GM12872 (cell line): ENCODE data around the gene KRT20.

Experiments
- TF ChIP-seq, protein P1 (sequence below): IDR thresholded peaks from 3 replicates; pipeline ENCODE4 v1.5.1; 2011; ENCODE audit warnings: low read depth, mild to moderate bottlenecking, low read length, moderate library complexity; ENCODE audit not compliant: insufficient read depth

The KRT20 gene

GRCh38 chr17:40895106-40895730, 10.2 kb upstream of the KRT20 start:
- TF ChIP-seq, protein P1, sequence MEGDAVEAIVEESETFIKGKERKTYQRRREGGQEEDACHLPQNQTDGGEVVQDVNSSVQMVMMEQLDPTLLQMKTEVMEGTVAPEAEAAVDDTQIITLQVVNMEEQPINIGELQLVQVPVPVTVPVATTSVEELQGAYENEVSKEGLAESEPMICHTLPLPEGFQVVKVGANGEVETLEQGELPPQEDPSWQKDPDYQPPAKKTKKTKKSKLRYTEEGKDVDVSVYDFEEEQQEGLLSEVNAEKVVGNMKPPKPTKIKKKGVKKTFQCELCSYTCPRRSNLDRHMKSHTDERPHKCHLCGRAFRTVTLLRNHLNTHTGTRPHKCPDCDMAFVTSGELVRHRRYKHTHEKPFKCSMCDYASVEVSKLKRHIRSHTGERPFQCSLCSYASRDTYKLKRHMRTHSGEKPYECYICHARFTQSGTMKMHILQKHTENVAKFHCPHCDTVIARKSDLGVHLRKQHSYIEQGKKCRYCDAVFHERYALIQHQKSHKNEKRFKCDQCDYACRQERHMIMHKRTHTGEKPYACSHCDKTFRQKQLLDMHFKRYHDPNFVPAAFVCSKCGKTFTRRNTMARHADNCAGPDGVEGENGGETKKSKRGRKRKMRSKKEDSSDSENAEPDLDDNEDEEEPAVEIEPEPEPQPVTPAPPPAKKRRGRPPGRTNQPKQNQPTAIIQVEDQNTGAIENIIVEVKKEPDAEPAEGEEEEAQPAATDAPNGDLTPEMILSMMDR = no peak

DNA sequence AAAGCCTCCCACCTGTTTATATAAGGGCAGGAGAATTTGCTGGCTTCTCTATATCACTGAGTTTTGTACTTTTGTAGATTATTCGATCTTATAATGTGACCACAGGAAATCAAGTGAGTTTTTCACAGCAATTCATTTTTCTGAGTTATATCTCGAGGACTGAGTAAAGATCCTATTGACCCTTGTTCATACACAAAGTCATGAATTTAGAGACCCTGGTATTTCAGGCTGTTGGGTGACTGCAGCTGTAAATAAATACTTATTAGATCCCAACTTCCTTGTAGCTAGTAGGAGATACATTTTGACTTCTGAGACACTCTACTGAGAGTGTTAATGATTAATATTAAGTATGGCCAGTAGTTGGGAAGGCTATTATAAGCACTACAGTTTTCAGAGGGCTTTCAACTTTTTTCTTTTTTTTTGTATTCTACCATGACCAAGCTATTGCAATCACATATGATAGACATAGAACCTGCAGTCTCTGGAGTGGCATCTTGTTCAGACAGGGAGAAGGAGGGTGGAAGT, 3.2 kb upstream of the KRT20 start:
- TF ChIP-seq, protein P1 = no peak

DNA sequence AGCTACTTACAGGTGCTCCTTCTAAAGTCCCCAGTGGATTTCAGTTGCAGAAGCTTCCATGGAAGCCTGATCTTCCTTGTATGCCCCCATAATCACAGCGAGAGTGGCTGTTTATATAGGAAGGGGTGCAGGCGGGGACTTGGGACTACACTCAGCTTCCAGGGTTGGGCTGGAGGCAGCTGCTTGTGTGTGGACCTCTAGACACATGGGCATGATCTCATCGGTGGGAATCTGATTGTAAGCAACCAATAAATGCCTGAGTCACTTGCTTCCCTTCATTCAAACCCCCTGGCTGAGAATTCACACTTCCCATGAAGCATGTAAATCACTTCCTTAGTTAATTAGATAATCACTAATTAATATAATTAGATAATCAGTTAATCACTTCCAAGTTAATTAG, 1.0 kb upstream of the KRT20 start:
- TF ChIP-seq, protein P1 = no peak

DNA sequence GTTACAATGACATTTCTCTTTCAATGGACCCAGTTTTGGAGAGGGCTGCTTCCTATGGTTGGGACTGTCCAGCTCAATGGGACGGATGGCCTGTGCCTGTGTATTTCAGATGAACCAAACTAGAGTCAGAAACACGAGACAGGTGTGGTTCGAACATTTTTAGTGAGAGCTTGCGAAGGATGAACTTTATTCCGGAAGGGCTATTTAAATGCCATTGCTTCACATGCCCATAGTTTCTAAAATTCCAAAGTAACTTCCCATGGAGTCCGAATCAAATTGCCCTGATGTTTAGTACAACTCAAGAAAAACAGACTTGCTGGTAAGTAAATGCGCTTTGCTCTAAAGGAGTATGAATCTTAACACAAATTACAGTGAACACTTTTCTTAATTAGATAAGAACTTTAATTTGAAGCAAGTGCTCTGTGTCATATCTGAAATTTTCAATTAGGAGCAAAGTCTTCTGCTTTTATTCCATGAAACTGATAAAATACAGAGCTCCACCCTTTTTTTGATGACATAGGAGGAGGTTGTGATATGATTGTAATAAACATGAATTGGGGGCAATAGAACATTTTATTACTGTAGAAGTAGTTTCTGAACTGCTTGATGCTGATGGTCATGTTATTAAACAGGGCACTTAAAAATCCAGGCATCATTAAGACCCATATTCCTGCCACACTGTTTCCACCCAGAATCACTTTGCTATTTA, 1.3 kb downstream of the KRT20 start:
- TF ChIP-seq, protein P1 = no peak

DNA sequence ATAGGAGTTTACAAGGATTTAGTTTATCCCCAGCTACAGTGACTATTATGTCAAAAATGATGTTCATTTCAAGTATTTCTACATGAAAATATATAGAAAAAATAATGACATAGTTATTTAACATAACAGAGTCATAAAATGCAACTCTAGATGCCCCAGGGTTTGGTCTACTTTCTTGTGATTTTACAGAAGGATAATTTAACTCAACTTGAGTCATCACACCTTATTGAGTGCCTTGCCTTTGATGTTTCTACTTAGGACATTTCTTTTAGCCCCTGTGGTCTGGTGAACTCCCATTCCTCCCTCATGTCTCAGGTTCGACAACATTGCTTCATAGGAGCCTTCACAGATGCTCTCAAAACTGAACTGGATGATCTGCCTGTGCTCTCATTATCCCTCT, 2.0 kb downstream of the KRT20 start:
- TF ChIP-seq, protein P1 = no peak

GRCh38 chr17:40879026-40879425, 6.0 kb downstream of the KRT20 start:
- TF ChIP-seq, protein P1 = no peak

DNA sequence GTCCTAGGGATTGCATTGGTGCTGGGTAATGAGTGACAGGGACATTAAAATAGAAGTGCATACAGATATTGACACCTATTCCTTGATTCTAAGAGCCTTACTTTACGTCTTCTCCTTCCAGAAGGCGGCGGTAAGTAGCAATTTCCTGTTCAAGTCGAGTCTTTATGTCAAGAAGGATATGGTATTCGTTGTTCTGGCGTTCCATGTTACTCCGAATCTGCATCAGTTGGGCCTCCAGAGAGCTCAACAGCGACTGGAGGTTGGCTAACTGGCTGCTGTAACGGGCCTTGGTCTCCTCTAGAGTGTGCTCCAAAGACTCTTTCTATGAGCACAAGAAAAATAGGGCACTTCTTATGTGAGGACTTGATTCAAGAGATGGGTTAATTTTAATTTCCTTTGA, 7.0 kb downstream of the KRT20 start:
- TF ChIP-seq, protein P1 = no peak
